Ramos (cell line): ENCODE results near the gene SARS1.
"Not testable (repeated sequence)": the region's sequence is repeated elsewhere in the genome, so short reads cannot be mapped to it uniquely, and the experiment has no call there.

Source experiments
- in situ Hi-C: fragments of 300-500 bp; cut with MboI; formaldehyde crosslinking; loops from one replicate; pipeline ENCODE4 v1.14.3; 2022; ENCODE audit warnings: low sequenced_read_pairs; ENCODE audit not compliant: unreplicated experiment

The SARS1 gene

GRCh38 chr1:109213824-109214693 is at the start of gene SARS1:
Gene SARS1, plus strand, starts transcription at chr1:109213918. Its CDS starts 75 bp downstream, at chr1:109213993.
- in situ Hi-C loops: no loop called here

DNA sequence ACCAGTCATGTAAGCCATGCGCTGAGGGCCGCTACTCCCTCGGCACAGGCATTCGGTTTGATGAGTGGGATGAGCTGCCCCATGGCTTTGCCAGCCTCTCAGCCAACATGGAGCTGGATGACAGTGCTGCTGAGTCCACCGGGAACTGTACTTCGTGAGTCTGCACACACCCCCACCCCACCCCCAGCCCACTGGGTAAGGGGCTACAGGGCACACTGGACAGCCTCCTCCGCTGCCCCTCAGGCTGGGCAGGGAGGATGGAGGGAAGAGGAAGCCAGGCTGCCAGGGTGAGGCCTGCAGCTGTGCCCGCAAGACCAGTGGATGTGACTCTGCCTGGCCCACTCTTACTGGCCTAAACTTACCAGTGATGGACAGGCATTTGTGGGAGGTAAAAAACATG is 49.2 kb upstream of the SARS1 start:
- in situ Hi-C loops: no loop called here

GRCh38 chr1:109167001-109167506 is 46.7 kb upstream of the SARS1 start:
- in situ Hi-C loops: no loop called here

GRCh38 chr1:109170035-109170764 is 43.5 kb upstream of the SARS1 start:
- in situ Hi-C loops: no loop called here

DNA sequence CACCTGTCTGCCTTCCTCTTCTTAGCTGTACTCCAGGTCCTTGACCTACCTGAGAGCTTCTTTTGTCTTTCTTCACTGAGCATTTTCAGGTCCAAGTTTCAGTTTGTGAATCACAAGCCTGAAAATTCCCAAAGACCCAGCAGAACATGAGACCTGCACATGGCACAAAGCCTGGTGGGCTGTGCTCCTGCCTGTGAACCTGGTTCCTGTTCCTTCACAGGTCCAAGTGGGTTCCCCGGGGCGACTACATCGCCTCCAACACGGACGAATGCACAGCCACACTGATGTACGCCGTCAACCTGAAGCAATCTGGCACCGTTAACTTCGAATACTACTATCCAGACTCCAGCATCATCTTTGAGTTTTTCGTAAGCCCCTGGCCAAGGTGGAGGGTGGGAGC is 42.1 kb upstream of the SARS1 start:
- in situ Hi-C loops: no loop called here

- in situ Hi-C loops: not testable (repeated sequence)
Measured at GRCh38 chr1:109176349-109176748, 37.4 kb upstream of the SARS1 start.

DNA sequence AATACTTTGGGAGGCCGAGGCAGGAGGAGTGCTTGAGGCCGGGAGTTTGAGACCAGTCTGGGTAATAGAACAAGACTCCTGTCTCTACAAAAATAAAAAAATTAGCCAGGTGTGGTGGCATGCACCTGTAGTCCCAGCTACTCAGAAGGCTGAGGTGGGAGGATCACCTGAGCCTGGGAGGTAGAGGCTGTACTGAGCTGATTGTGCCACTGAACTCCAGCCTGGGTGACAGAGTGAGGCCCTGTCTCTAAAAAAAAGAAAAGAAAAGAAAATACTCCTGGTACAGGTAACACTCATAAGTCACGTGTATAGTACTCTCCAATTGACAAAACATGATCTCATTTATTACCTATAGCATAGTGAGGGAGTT is 33.0 kb upstream of the SARS1 start:
- in situ Hi-C loops: not testable (repeated sequence)

- in situ Hi-C loops: no loop called here
Measured at GRCh38 chr1:109181085-109181806, 32.5 kb upstream of the SARS1 start.

DNA sequence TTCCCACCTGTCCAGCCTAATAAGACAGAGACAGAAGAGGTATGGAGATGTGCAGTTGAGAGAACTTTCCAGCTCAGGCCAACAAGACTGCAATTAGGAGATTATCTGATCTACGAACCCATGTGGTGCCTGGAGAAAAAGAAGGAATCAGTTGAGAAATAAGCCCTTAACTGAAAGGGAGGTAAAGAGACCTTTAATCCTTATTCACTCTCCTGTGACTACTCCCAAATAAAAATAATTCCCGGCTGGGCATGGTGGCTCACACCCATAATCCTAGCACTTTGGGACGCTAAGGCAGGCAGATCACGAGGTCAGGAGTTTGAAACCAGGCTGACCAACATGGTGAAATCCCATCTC is 31.9 kb upstream of the SARS1 start:
- in situ Hi-C loops: no loop called here

- in situ Hi-C loops: no loop called here
Measured at GRCh38 chr1:109183058-109183738, 30.5 kb upstream of the SARS1 start.

DNA sequence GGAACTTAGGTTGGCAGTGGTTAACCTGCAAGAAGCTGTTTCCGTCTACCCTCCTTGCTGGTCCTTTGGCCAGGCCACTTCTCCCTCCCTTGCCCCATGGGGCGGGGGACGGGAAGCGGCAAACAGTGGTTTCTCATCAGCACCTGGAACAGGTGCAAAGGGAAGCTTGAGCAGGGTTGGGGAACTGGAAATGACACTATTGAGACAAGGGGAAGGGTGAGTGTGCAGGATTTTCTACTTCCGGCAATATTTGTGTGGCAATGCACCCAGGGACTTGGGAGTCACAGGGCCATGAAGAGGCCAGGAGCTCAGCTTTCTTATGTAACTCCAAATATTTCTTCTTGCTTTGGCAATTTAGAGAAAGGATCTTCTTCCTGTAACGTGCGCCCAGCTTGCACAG is 29.0 kb upstream of the SARS1 start:
- in situ Hi-C loops: no loop called here

DNA sequence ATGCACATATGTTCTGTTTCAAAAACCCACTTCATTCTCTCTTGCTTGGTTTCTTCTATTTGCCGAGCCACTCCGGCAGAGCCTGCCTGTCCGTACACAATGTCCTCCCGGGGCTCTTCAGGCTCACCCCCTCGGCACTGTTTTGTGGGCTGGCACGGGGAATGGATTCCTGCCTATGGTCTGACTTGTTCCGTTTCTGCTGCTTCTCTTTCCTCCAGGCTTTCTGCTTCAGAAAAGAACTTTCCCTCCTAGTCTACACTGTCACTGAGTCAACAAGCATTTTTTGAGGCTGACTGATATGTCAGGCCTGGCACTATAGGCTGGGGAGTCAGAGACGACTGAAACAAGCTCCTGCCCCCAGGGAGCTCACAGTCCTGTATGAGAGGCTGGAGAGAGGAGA is 28.4 kb upstream of the SARS1 start:
- in situ Hi-C loops: no loop called here

DNA sequence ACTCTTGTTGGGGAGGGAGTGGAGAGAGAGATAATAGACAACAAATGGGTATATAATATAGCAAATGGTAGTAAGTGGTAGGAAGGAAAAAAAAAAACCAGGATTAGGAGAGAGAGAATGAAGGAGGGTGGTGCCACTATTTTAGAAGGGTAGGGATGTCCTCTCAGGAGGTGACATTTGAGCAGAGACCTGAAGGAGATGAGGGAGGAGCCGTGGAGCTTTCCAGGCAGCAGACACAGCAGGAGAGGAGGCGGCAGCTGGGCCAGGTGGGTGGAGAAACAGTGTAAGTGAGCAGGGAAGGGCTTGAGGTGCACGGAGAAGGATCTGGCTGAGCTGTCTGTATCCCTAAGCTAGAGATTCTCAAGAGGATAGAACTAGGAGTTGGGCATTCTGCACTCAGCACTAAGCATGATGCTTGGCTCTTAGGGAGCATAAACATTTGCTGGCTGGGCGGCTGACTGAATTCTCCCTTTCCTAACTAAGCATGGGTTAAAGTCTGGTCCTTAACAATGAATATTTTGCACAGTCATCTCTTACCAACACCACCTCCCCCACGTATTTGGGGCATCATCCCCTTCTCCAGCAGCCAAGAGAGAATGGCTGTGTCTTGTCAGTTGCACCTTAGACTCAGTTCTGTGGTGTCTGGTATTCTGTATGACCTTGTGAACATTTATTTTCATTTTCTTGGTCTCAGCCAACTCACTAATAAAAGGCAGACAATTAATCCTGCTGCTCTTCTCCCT is 27.6 kb upstream of the SARS1 start:
- in situ Hi-C loops: no loop called here

DNA sequence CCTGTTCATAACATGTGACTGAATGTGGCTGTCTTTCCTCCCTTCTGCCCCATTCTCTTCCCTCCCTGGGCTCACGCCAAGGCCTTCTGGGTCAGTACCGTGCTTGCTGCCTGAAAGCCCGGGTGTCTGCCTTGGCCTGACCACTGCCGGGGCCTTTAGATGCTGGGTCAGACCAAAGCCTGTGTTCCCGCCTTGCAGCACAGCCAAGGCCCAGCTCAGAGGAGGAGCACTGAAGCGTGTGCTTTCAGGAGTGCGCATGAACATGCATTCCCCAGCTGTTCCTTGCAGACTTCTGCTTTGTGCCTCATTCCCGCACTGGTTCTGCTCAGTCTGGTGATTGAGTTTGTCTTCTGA is 27.0 kb upstream of the SARS1 start:
- in situ Hi-C loops: no loop called here

GRCh38 chr1:109187127-109187526 is 26.6 kb upstream of the SARS1 start:
- in situ Hi-C loops: no loop called here

GRCh38 chr1:109188200-109188599 is 25.5 kb upstream of the SARS1 start:
- in situ Hi-C loops: no loop called here

GRCh38 chr1:109188781-109189180 is 24.9 kb upstream of the SARS1 start:
- in situ Hi-C loops: no loop called here

GRCh38 chr1:109190189-109190588 is 23.5 kb upstream of the SARS1 start:
- in situ Hi-C loops: no loop called here

GRCh38 chr1:109191377-109191776 is 22.3 kb upstream of the SARS1 start:
- in situ Hi-C loops: no loop called here

- in situ Hi-C loops: no loop called here
Measured at GRCh38 chr1:109191891-109192290, 21.8 kb upstream of the SARS1 start.
